Nephron progenitor cell (in vitro differentiated cells): Measurements from ENCODE around the gene ZW10.
"Not testable (repeated sequence)": the region's sequence is repeated elsewhere in the genome, so short reads cannot be mapped to it uniquely, and the experiment has no call there.

Source experiments
- DNase-seq: peaks from one replicate; pipeline ENCODE4 v3.0.0; 2021
- H3K27ac Mint-ChIP-seq: 2 replicates; pipeline ENCODE4 v1.8.0; 2021; ENCODE audit warnings: mild to moderate bottlenecking, moderate library complexity, mixed read lengths
- H3K27me3 Mint-ChIP-seq: 2 replicates; pipeline ENCODE4 v1.8.0; 2021; ENCODE audit warnings: mild to moderate bottlenecking, low read depth, mixed read lengths; ENCODE audit not compliant: poor library complexity
- H3K36me3 Mint-ChIP-seq: 2 replicates; pipeline ENCODE4 v1.8.0; 2021; ENCODE audit warnings: low read depth, mixed read lengths
- H3K4me1 Mint-ChIP-seq: 2 replicates; pipeline ENCODE4 v1.8.0; 2021; ENCODE audit warnings: mixed read lengths
- H3K4me3 Mint-ChIP-seq: 2 replicates; pipeline ENCODE4 v1.8.0; 2021; ENCODE audit warnings: mild to moderate bottlenecking, moderate library complexity, mixed read lengths
- H3K9me3 Mint-ChIP-seq: 2 replicates; pipeline ENCODE4 v1.8.0; 2021; ENCODE audit warnings: mild to moderate bottlenecking, moderate library complexity, mixed read lengths
- CTCF ChIP-seq: fragments of 200-600 bp; sonication (generic); IDR thresholded peaks from 2 replicates; pipeline ENCODE4 v1.5.0; 2021; ENCODE audit warnings: antibody characterized with exemption

The ZW10 gene

GRCh38 chr11:113715882-113716625 lies 57.4 kb downstream of the ZW10 start:
- H3K27ac Mint-ChIP-seq, result no peak overlapping the region
- H3K4me3 Mint-ChIP-seq, result no peak overlapping the region

GRCh38 chr11:113715273-113715672 lies 58.2 kb downstream of the ZW10 start:
- Mint-ChIP-seq H3K36me3 (peaks cover 71% of the 10 kb centered on the region), H3K27me3 (peaks cover 7% of the 10 kb centered on the region), H3K4me3 (no peak overlapping the region), H3K9me3 (peaks cover 34% of the 10 kb centered on the region), H3K27ac (no peak overlapping the region), H3K4me1 (peaks cover 5% of the 10 kb centered on the region)
- no peak for TF ChIP-seq CTCF
- no peak for DNase-seq

More at GRCh38 chr11:113715882-113716625, 57.4 kb downstream of the ZW10 start:
- H3K4me1 Mint-ChIP-seq, result peaks cover 5% of the 10 kb centered on the region
- no peak for DNase-seq
- TF ChIP-seq CTCF, result no peak
- peaks cover 28% of the 10 kb centered on the region for H3K9me3 Mint-ChIP-seq
- peaks cover 71% of the 10 kb centered on the region for H3K36me3 Mint-ChIP-seq
- peaks cover 7% of the 10 kb centered on the region for H3K27me3 Mint-ChIP-seq

GRCh38 chr11:113710989-113711388 lies 62.5 kb downstream of the ZW10 start:
- Mint-ChIP-seq H3K27ac (no peak overlapping the region), H3K9me3 (peaks cover 58% of the 10 kb centered on the region), H3K36me3 (peaks cover 73% of the 10 kb centered on the region), H3K4me1 (peaks cover 13% of the 10 kb centered on the region), H3K4me3 (no peak overlapping the region), H3K27me3 (peaks cover 7% of the 10 kb centered on the region)
- no peak for TF ChIP-seq CTCF
- DNase-seq, result no peak

- Mint-ChIP-seq H3K4me1 (peaks cover 18% of the 10 kb centered on the region), H3K27me3 (no peaks in the 10 kb centered on the region), H3K36me3 (peaks cover 45% of the 10 kb centered on the region), H3K27ac (peak within 1 kb of the TSS; percentile 49), H3K9me3 (peaks cover 43% of the 10 kb centered on the region), H3K4me3 (peak within 1 kb of the TSS; percentile 3)
- no peak for TF ChIP-seq CTCF
- DNase-seq, result no peak
These were observed 67.4 kb downstream of the ZW10 start, which contains the start of gene TMPRSS5 for GRCh38 chr11:113705871-113706655. TMPRSS5 (minus strand) TSS chr11:113706308; CDS start chr11:113706224, 84 bp downstream.

- not testable (repeated sequence) for H3K27ac Mint-ChIP-seq, H3K4me3 Mint-ChIP-seq, H3K27me3 Mint-ChIP-seq
These were observed 69.9 kb downstream of the ZW10 start for GRCh38 chr11:113703551-113703950.

DNA sequence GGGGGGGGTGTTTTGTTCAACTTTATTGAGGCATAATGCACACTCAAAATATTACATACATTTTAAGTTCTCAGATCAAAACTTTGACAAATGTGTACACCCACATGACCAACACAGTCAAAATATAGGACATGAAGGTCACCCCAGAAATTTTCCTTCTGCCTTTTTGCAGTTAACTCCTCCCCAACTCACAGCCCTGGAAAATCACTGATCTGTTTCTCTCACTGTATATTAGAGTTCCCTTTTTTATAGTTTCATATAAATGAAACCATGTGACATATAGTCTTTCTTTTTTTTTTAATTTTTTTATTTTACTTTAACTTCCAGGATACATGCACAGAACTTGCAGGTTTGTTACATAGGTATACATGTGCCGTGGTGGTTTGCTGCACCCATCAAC lies 72.0 kb downstream of the ZW10 start:
- H3K4me3 Mint-ChIP-seq, result no peak overlapping the region
- no peaks in the 10 kb centered on the region for H3K27me3 Mint-ChIP-seq
- peaks cover 7% of the 10 kb centered on the region for H3K9me3 Mint-ChIP-seq
- no peak for TF ChIP-seq CTCF
- peaks cover 5% of the 10 kb centered on the region for H3K36me3 Mint-ChIP-seq
- H3K27ac Mint-ChIP-seq, result no peak overlapping the region
- H3K4me1 Mint-ChIP-seq, result peaks cover 30% of the 10 kb centered on the region
- DNase-seq, result no peak

More at GRCh38 chr11:113703551-113703950, 69.9 kb downstream of the ZW10 start:
- DNase-seq, result not testable (repeated sequence)
- Mint-ChIP-seq H3K36me3 (peaks cover 20% of the 10 kb centered on the region), H3K9me3 (peaks cover 22% of the 10 kb centered on the region), H3K4me1 (peaks cover 31% of the 10 kb centered on the region)
